ENCODE data around the gene PEPD. TPM values are rescaled to one million over a fixed set of nuclear protein-coding genes. Genes with fewer than 3 reads are reported as not detected.

The PEPD gene
- polyA plus RNA-seq, 3 donors = 61.5 to 218 (median 171) TPM

GRCh38 chr19:33517922-33518321 lies 3.7 kb downstream of the PEPD start:
- Histone ChIP-seq H3K9ac (ENCODE audit: insufficient read depth, low read length, poor library complexity, severe bottlenecking) (no peak overlapping the region), H3K4me2 (replicated peaks; ENCODE audit: extremely low read depth, low read length, poor library complexity, severe bottlenecking) (no peak overlapping the region), H3K36me3 (replicated peaks in 1 of 2; ENCODE audit: control insufficient read depth in 1 of 2, insufficient read depth in 2 of 2, low read length in 2 of 2) (no peaks in the 10 kb centered on the region), H2AFZ (ENCODE audit: insufficient read depth, low read depth, low read length, poor library complexity, severe bottlenecking) (no peak overlapping the region), H4K20me1 (ENCODE audit: insufficient read depth, low read length) (peaks cover 18% of the 10 kb centered on the region), H3K27ac (ENCODE audit: low read depth in 1 of 2, low read length in 2 of 2) (no peak overlapping the region), H3K27me3 (ENCODE audit: control insufficient read depth in 2 of 2, insufficient read depth in 2 of 2, low read length in 2 of 2) (peaks cover 0 to 10% of the 10 kb centered on the region in 2 donors), H3K4me1 (ENCODE audit: control insufficient read depth in 1 of 2, insufficient read depth in 2 of 2, low read length in 2 of 2) (peaks cover 16 to 17% of the 10 kb centered on the region in 2 donors), H3K79me2 (ENCODE audit: insufficient read depth, low read length) (no peaks in the 10 kb centered on the region), H3K9me3 (replicated peaks in 1 of 2; ENCODE audit: control insufficient read depth in 1 of 2, insufficient read depth in 1 of 2, low read length in 2 of 2) (no peaks in the 10 kb centered on the region), H3K4me3 (replicated peaks in 1 of 3; ENCODE audit: low read depth in 2 of 3, low read length in 3 of 3) (no peak overlapping the region)
- Mint-ChIP-seq H3K4me1 (peaks cover 29% of the 10 kb centered on the region), H3K4me3 (no peak overlapping the region), H3K27ac (no peak overlapping the region), H3K36me3 (no peaks in the 10 kb centered on the region), H3K9me3 (peaks cover 0 to 2% (median 0%) of the 10 kb centered on the region in 7 donors), H3K27me3 (ENCODE audit: low read depth in 3 of 3) (peaks cover 10 to 17% (median 15%) of the 10 kb centered on the region in 3 donors)
- TF ChIP-seq CTCF (IDR thresholded peaks at IDR 0.05) = no peak
- no peak for DNase-seq
- intact Hi-C loops (cut with micrococcal nuclease) = no loop called here
- WGBS (ENCODE audit: insufficient coverage) = 92% methylated on average over 8 of the region's 9 CpGs

- Histone ChIP-seq H2AFZ (ENCODE audit: insufficient read depth, low read depth, low read length, poor library complexity, severe bottlenecking) (no peak overlapping the region), H3K4me1 (ENCODE audit: control insufficient read depth in 1 of 2, insufficient read depth in 2 of 2, low read length in 2 of 2) (peaks cover 5 to 7% of the 10 kb centered on the region in 2 donors), H3K27me3 (ENCODE audit: control insufficient read depth in 2 of 2, insufficient read depth in 2 of 2, low read length in 2 of 2) (peaks cover 0 to 4% of the 10 kb centered on the region in 2 donors), H3K4me2 (replicated peaks; ENCODE audit: extremely low read depth, low read length, poor library complexity, severe bottlenecking) (no peak overlapping the region), H3K9ac (ENCODE audit: insufficient read depth, low read length, poor library complexity, severe bottlenecking) (no peak overlapping the region), H3K79me2 (ENCODE audit: insufficient read depth, low read length) (no peaks in the 10 kb centered on the region), H4K20me1 (ENCODE audit: insufficient read depth, low read length) (peaks cover 18% of the 10 kb centered on the region), H3K27ac (ENCODE audit: low read depth in 1 of 2, low read length in 2 of 2) (no peak overlapping the region), H3K36me3 (replicated peaks in 1 of 2; ENCODE audit: control insufficient read depth in 1 of 2, insufficient read depth in 2 of 2, low read length in 2 of 2) (no peaks in the 10 kb centered on the region), H3K9me3 (replicated peaks in 1 of 2; ENCODE audit: control insufficient read depth in 1 of 2, insufficient read depth in 1 of 2, low read length in 2 of 2) (no peaks in the 10 kb centered on the region), H3K4me3 (replicated peaks in 1 of 3; ENCODE audit: low read depth in 2 of 3, low read length in 3 of 3) (no peak overlapping the region)
- Mint-ChIP-seq H3K4me1 (peaks cover 21% of the 10 kb centered on the region), H3K36me3 (peaks cover 4 to 13% of the 10 kb centered on the region in 2 donors), H3K27me3 (ENCODE audit: low read depth in 3 of 3) (peaks cover 4 to 9% (median 5%) of the 10 kb centered on the region in 3 donors), H3K27ac (no peak overlapping the region), H3K4me3 (no peak overlapping the region), H3K9me3 (peaks cover 0 to 2% (median 0%) of the 10 kb centered on the region in 7 donors)
- WGBS (ENCODE audit: insufficient coverage) = 89% methylated on average over 3 of the region's 4 CpGs
- no peak for TF ChIP-seq CTCF (IDR thresholded peaks at IDR 0.05)
- DNase-seq = no peak
- intact Hi-C loops (cut with micrococcal nuclease) = no loop called here
These were observed 5.7 kb downstream of the PEPD start for GRCh38 chr19:33515921-33516320.
